ENCODE measurements around the gene OR2A5.
"Not testable (repeated sequence)": the region's sequence is repeated elsewhere in the genome, so short reads cannot be mapped to it uniquely, and the experiment has no call there.

Gene OR2A5

GRCh38 chr7:144038887-144039286 is 9.9 kb upstream of the OR2A5 start:
- TF ChIP-seq CTCF (IDR thresholded peaks at IDR 0.05; ENCODE audit: low read depth, low read length, missing control alignments) = no peak
- no peak for DNase-seq (ENCODE audit: low read depth)
- H3K4me3 ChIP-seq (ENCODE audit: low read depth, low read length) = no peak overlapping the region
- in situ Hi-C loops (cut with HindIII; ENCODE audit: low sequenced_read_pairs) = no loop called here

- TF ChIP-seq CTCF (IDR thresholded peaks at IDR 0.05; ENCODE audit: low read depth, low read length, missing control alignments) = no peak
- in situ Hi-C loops (cut with HindIII; ENCODE audit: low sequenced_read_pairs) = no loop called here
- no peak overlapping the region for H3K4me3 ChIP-seq (ENCODE audit: low read depth, low read length)
- DNase-seq (ENCODE audit: low read depth) = no peak
These were observed 743 bp downstream of the OR2A5 start for GRCh38 chr7:144049491-144049890.

- TF ChIP-seq CTCF (IDR thresholded peaks at IDR 0.05; ENCODE audit: low read depth, low read length, missing control alignments) = no peak
- in situ Hi-C loops (cut with HindIII; ENCODE audit: low sequenced_read_pairs) = no loop called here
- H3K4me3 ChIP-seq (ENCODE audit: low read depth, low read length) = no peak overlapping the region
- DNase-seq (ENCODE audit: low read depth) = no peak
These were observed 1.3 kb downstream of the OR2A5 start for GRCh38 chr7:144050093-144050492.

GRCh38 chr7:144050884-144051283 is 2.1 kb downstream of the OR2A5 start:
- in situ Hi-C loops (cut with HindIII; ENCODE audit: low sequenced_read_pairs); DNase-seq (ENCODE audit: low read depth); H3K4me3 ChIP-seq (ENCODE audit: low read depth, low read length): not testable (repeated sequence)

GRCh38 chr7:144057954-144058353 is 9.2 kb downstream of the OR2A5 start:
- in situ Hi-C loops (cut with HindIII; ENCODE audit: low sequenced_read_pairs) = no loop called here
- no peak overlapping the region for H3K4me3 ChIP-seq (ENCODE audit: low read depth, low read length)
- no peak for DNase-seq (ENCODE audit: low read depth)
- no peak for TF ChIP-seq CTCF (IDR thresholded peaks at IDR 0.05; ENCODE audit: low read depth, low read length, missing control alignments)

- no peak for DNase-seq (ENCODE audit: low read depth)
- no peak for TF ChIP-seq CTCF (IDR thresholded peaks at IDR 0.05; ENCODE audit: low read depth, low read length, missing control alignments)
- H3K4me3 ChIP-seq (ENCODE audit: low read depth, low read length) = no peak overlapping the region
- in situ Hi-C loops (cut with HindIII; ENCODE audit: low sequenced_read_pairs) = no loop called here
These were observed 15.0 kb downstream of the OR2A5 start for GRCh38 chr7:144063710-144064109.

GRCh38 chr7:144069511-144069910 is 20.8 kb downstream of the OR2A5 start, which contains the start of gene OR2A25:
TSS of gene OR2A25 (plus strand) at chr7:144069811. CDS start at chr7:144074220, 4,409 bp downstream.
- TF ChIP-seq CTCF (IDR thresholded peaks at IDR 0.05; ENCODE audit: low read depth, low read length, missing control alignments) = no peak
- DNase-seq (ENCODE audit: low read depth) = no peak
- no peak within 1 kb of the TSS for H3K4me3 ChIP-seq (ENCODE audit: low read depth, low read length)
- in situ Hi-C loops (cut with HindIII; ENCODE audit: low sequenced_read_pairs) = no loop called here

Data from astrocyte of the cerebellum (primary cell).